HG03175 (cell line): Measurements from ENCODE around the gene MOXD1.

Experiments
- ATAC-seq: cut with Tn5 transposase; IDR thresholded peaks from one replicate; pipeline ENCODE4 v1.9.1; 2021; ENCODE audit warnings: mild to moderate bottlenecking, moderate library complexity; ENCODE audit not compliant: unreplicated experiment

MOXD1 gene

DNA sequence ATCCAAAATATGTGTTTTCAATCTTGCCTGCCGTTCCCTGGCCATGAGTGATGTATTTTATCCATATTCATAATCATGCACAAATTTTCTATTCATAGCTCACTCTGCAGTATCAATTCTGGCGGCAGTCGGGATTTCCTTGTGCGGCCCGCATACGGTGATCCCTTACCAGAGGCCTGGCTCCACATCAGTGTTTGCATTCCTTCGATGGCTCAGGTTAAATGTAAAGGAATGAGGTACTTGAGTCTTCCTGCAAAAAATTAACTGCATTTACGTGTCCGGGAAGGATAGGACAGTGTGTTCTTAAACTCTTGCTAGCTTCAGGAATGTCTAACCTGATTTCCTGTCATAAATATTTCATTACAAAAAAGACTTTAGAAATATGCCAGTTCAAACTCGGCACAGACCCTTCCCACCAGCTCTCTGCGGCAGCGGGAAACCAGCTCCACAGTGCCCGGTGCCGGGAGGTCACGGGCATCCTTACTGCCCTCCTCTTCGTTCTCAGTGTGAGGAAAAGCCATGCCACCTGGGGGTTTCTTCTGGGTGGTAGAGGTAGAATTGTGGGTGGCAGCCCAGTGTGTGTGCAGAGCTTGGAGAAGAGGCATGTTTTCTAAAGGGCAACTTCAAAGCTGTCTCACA lies 154.5 kb downstream of the MOXD1 start:
- no peak for ATAC-seq

- no peak for ATAC-seq
Measured at GRCh38 chr6:132246120-132246617, 155.1 kb downstream of the MOXD1 start.
